NCI-H2029 treated with DMSO at 0.1 percent for 48 hours (cell line): ENCODE data around the gene SH3TC1.

Experiments
- DNase-seq: peaks from one replicate; lab custom pipeline; 2025; lab: John Stamatoyannopoulos, UW

The SH3TC1 gene

GRCh38 chr4:8164194-8164565 is 34.9 kb upstream of the SH3TC1 start:
- no peak for DNase-seq

- no peak for DNase-seq
Measured at GRCh38 chr4:8164687-8165086, 34.4 kb upstream of the SH3TC1 start.

DNA sequence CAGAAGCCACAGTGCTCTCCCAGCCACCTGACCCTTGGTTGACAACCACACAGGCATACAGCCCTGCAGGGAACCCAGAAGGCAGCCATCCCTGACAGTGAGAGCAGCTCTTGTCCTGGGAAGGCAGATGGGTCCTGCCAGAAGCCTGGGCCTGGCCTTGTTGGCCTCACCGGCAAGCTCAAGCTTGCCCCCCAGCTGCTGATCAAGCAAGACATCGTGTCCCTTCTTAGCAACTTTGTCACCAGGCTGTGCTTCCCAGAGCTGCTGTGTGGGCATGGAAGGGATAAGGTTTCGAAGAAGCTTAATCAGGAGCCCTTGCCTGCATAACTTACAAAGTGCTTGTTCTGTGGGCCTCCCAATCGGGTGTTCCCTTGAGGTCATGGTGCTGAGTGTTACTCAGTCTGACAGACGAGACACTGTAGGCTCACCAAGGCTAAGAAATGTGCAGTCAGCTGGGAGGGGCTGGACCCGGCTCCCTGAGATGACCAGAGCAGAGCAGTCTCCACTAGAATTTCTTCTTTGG is 33.7 kb upstream of the SH3TC1 start:
- DNase-seq = no peak

- DNase-seq = no peak
Measured at GRCh38 chr4:8167291-8167690, 31.8 kb upstream of the SH3TC1 start.

- DNase-seq = no peak
Measured at GRCh38 chr4:8167815-8168214, 31.3 kb upstream of the SH3TC1 start.

- DNase-seq = no peak
Measured at GRCh38 chr4:8168232-8168631, 30.9 kb upstream of the SH3TC1 start.

- no peak for DNase-seq
Measured at GRCh38 chr4:8168832-8169598, 30.1 kb upstream of the SH3TC1 start.

DNA sequence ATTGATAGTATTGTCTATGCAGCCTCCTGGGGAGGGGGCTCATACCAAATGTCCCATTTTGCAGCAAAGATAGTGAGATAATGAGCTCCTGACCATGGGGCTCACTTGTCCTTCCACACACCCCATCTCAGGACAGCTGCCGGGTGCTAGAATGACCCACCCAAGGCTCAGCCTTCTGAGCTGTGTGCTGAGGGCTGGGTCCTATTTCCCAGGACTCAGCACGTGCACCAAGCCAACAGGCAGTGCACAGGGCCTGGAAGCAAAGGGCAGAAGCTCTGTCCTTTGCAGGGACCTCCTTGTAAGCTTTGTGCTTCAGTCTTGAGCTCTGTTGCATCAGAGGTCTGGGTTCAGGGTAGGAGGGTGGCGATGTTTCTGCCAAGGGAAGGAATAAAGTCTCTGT is 29.3 kb upstream of the SH3TC1 start:
- DNase-seq = no peak

- no peak for DNase-seq
Measured at GRCh38 chr4:8170341-8170740, 28.7 kb upstream of the SH3TC1 start.

DNA sequence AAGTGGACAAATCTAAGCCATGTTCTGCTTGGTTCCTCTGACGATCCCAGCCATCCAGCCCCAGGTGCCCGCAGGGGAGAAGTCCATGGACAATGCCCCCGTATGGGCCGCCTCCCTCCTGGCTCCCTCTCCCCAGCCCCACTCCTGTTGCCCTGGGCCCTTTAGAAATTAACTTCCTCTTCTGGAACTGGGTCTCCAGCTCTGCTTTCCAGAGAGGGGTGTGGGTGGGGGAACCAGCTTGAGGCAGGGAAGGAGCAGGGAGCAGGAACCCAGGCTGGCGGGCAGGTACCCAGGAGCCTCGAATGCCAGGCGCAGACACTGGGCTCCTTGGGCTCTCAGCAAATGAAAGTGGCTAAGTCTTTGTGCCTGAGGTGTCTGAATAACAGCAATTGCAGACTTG is 27.8 kb upstream of the SH3TC1 start:
- DNase-seq = no peak

GRCh38 chr4:8171984-8172924 is 26.8 kb upstream of the SH3TC1 start:
- DNase-seq = no peak

DNA sequence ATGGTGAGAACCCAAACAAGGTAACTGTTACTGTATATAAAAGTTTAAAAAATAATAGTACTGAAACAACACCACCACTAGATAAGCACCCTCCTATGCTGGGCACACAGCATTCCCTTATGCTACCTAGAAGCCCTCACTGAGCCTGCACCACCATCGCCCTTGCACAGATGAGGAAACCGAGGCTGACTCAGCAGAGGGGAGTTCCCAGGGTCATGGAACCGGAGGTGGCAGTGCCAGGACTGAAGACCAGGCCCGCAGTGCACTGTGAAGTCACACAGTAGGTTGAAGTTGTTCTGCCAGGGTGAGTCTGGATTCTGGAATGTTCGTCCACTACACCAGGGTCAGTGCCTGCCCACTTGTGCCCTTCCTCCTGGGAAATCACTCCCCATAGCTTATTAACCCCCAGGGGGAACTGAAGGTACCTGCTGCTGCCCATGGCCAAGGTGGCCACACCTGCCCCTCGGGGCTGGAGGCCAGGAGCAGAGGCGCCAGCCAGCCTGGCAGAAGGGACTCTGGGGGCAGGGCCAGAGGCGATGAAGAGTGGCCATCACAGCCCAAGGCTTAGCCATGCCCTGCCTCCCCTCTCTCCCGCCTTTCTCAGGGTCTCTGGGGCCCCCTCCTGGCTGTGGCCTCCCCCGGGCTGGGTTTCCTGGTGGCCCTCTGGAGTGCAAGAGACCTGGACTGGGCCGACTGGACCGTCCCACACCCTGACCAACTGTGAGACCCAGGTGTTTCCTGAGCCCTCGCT is 25.4 kb upstream of the SH3TC1 start:
- no peak for DNase-seq

DNA sequence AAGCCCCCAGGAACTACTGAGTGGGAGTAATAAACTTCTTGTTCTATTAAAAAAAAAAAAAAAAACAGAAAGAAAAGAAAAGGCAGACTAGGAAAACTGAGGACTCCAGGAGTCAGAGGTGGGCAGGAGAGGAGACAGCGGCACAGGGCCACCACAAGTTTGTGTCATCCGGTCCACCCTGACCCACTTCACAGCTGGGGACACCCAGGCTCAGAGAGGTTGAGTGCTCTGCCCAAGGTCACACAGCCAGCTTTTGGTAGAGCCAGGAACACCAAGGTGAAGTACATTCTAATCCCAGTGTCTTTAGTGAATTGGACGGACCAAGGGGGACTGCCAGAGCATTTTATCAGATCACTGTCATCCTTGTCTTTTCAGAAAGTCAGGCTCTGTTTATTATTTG is 24.1 kb upstream of the SH3TC1 start:
- DNase-seq = no peak

- no peak for DNase-seq
Measured at GRCh38 chr4:8175686-8176085, 23.4 kb upstream of the SH3TC1 start.

DNA sequence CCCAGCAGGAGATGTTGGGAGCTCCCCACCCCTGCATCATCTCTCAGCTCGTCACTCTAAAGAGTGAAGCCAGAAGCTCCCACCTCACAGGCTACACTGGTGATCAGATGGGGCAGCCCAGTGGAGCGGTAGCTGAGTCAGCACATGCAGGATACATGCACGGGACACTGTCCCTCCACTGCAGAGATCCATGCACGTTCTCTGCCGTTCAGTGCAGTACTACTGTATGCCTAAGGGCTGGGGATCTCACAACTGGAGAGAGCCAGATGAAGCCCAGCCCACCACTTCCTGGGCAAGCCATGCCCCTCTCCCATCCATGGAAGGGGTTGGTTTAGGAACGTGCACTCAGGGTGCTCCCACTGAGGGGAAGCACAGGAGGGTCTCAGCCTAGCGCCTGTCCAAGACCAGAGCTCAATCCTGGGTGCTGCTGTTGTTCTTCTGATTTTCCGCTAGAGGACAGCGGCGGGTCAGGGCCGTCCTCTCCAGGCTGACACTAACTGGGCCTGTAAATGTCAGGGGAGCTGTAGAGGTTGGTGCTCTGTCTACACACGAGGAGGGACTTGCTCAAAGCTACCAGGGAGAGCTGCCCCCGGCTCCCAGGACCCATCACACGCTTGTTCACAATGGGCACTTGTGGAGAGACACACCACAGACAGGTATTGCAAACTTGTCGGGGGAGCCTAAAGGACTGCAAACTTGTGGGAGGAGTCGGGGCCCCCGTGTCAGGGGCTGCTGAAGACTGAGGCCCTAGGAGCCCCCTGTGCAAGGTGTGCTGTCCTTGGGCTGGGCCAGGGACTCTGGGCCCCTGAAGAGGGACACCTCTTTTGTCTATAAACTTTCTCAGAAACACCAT is 22.3 kb upstream of the SH3TC1 start:
- peak; percentile 31 for DNase-seq

DNA sequence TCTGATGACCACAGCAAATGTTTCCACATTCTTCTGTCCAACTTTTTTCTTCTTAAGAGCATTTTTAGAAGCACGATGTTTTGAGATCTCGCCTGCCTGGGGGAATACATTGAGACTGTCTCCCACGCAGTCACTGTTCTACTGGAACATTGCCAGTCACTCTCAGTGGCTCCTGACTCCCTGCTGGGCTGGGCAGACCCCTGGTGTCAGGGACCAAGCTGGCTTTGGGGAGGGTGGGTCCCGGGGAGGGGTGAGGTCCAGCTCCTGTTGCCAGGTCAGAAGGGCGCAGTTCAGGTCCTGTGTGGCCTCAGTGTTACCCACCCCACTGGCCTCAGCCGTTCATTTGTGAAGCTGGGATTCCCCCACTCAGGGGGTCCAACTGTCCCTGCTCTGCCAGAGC is 21.5 kb upstream of the SH3TC1 start:
- no peak for DNase-seq

- DNase-seq = no peak
Measured at GRCh38 chr4:8177956-8178355, 21.1 kb upstream of the SH3TC1 start.

DNA sequence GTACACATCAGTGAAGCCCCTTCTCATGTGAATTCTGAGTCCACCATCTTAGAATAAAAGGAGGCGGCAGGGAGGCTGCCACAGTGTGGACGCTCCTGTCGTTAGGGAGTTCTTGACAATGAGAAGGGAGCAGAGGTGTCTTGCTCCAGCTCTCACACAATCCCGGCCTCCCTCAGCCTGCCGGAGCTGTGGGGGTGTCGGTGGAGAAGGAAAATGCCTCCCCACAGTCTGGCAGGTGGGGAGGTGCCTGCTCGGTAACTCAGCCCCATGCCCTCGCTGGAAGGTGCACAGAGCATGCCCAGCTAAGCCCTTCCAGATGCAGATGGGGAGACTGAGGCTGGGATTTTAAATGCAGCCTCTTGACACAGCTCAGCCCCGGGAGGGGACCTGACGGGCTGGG is 20.0 kb upstream of the SH3TC1 start:
- DNase-seq = no peak

DNA sequence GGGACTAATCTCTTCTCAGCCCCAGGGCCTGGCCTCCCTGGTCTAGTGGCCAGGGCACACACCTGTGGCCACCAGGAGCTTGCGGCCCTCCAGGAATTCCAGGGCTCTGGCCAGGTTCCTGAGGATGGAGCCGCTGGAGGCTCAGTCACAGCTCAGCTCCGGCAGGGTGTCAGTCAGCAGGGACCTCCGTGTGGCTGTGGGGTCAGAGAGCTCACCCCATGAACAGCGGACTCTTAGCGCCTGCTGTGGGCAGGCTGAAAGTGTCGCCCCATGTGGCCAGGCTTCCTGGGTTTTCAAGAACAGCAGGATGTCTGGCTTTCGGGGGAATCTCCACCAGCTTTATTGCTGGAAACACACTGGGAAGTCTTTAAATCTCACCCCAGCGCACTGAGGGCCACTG is 19.3 kb upstream of the SH3TC1 start:
- no peak for DNase-seq

DNA sequence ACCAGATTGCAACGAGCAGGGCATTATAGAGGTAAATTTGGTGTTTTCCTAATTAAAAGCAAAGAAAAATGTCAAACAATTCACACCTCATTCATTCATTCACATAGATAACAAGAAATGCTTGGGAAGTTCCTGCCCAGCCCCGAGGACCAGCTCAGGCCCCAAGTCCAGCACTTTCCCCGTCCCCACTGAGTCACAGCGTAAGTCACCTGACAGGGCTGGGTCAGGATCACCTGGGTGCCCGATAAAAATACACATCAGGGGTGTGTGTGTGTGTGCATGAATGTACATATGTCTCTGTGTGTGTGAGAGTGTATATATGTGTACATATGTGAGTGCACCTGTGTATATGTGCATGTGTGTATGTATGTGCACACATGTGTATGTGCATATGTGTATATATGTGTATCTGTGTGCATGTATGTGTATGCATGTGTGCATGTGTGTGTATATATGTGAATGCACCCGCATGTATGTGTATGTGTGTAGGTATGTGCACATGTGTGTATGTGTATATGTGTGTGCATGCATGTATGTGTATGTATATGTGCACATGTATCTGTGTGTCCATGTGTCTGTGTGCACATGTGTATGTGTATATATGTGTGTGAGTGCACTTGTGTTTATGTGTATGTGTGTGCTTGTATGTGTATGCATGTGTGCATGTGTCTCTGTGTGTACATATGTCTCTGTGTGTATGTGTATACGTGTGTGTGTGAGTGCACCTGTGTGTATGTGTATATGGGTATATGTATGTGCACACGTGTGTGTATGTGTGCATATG is 18.6 kb upstream of the SH3TC1 start:
- DNase-seq = no peak

DNA sequence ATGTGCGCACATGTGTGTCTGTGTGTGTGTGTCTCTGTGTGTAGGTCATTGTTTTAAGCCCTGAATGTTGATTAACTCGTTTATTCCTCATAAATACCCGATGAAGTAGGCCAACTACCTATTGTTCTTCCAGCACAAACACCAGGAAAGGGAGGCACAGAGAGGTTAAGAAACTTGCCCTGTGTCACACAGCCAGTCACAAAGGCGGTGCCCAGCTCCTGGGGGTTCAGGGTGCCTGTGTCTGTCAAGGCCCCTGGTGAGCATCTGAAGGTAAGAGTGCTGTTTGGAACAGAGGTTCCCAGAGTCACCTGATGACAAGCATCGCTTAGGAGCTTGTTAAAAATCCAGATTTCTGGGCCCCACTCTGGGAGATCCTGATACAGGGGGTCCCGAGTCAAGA is 18.0 kb upstream of the SH3TC1 start:
- no peak for DNase-seq
